NB4 (cell line): ENCODE measurements around the gene GOLGA7B.

ENCODE experiments used
- DNase-seq: peaks from one replicate; pipeline ENCODE4 v3.0.0; 2010; ENCODE audit warnings: low read depth
- H3K4me3 ChIP-seq: one replicate; pipeline ENCODE4 v1.5.1; 2011; ENCODE audit warnings: mild to moderate bottlenecking, low read depth, low read length, moderate library complexity
- CTCF ChIP-seq: IDR thresholded peaks from one replicate; pipeline ENCODE4 v1.5.1; 2012; ENCODE audit warnings: low read depth, low read length
- MAX ChIP-seq: IDR thresholded peaks from 2 replicates; pipeline ENCODE4 v1.6.1; 2011; ENCODE audit warnings: low read depth, low read length
- MYC ChIP-seq: IDR thresholded peaks from 2 replicates; pipeline ENCODE4 v1.6.1; 2011; ENCODE audit warnings: low read depth, low read length
- POLR2A ChIP-seq: IDR thresholded peaks from 2 replicates; pipeline ENCODE4 v1.6.1; 2011; ENCODE audit warnings: mild to moderate bottlenecking; ENCODE audit not compliant: insufficient read length; ENCODE audit errors: extremely low read depth

Gene GOLGA7B

GRCh38 chr10:97849687-97850402 lies at the start of gene GOLGA7B:
GOLGA7B (plus strand) TSS chr10:97849843; CDS start chr10:97850304, 461 bp downstream.
- DNase-seq, result peak; percentile 74
- TF ChIP-seq POLR2A, result no peak
- no peak for TF ChIP-seq MYC
- no peak for TF ChIP-seq CTCF
- no peak for TF ChIP-seq MAX

GRCh38 chr10:97800474-97800873 lies 49.2 kb upstream of the GOLGA7B start:
- no peak overlapping the region for H3K4me3 ChIP-seq
- no peak for DNase-seq
- TF ChIP-seq CTCF (no peak), MYC (no peak), POLR2A (no peak), MAX (no peak)

More at GRCh38 chr10:97849687-97850402, at the start of gene GOLGA7B:
- peak within 1 kb of the TSS; percentile 28 for H3K4me3 ChIP-seq

GRCh38 chr10:97801422-97801821 lies 48.2 kb upstream of the GOLGA7B start:
- no peak overlapping the region for H3K4me3 ChIP-seq
- DNase-seq, result no peak
- TF ChIP-seq CTCF, result no peak

GRCh38 chr10:97805096-97805884 lies 44.4 kb upstream of the GOLGA7B start:
- H3K4me3 ChIP-seq, result no peak overlapping the region
- no peak for TF ChIP-seq MYC
- no peak for TF ChIP-seq CTCF
- TF ChIP-seq MAX, result no peak
- TF ChIP-seq POLR2A, result no peak
- DNase-seq, result no peak

GRCh38 chr10:97805949-97806348 lies 43.7 kb upstream of the GOLGA7B start:
- DNase-seq, result no peak
- no peak for TF ChIP-seq POLR2A
- TF ChIP-seq MAX, result no peak
- TF ChIP-seq CTCF, result no peak
- H3K4me3 ChIP-seq, result no peak overlapping the region
